GM23338 (cell line): ENCODE data around the gene EBPL. TPM values are rescaled to one million over a fixed set of nuclear protein-coding genes. Genes with fewer than 3 reads are reported as not detected.

Experiments
- ATAC-seq: fragments of 200-7000 bp; cut with Tn5 transposase; 3 replicates; pipeline ENCODE4 v1.9.1; 2020
- DNase-seq: peaks from one replicate; pipeline ENCODE4 v3.0.0-alpha.2; 2015; ENCODE audit warnings: low spot score
- H2AFZ ChIP-seq: fragments of 200-600 bp; sonication (generic); 2 replicates; pipeline ENCODE4 v1.8.0; 2016; ENCODE audit warnings: antibody characterized with exemption, mild to moderate bottlenecking, moderate library complexity
- H3F3A ChIP-seq: fragments of 200-600 bp; sonication (generic); replicated peaks from 2 replicates; pipeline ENCODE4 v1.8.0; 2017; ENCODE audit warnings: antibody characterized with exemption, mixed run types, low read depth
- H3K27ac ChIP-seq: fragments of 200-600 bp; sonication (generic); 2 replicates; pipeline ENCODE4 v1.6.1; 2016; ENCODE audit warnings: low read depth
- H3K27me3 ChIP-seq: fragments of 200-600 bp; sonication (generic); 2 replicates; pipeline ENCODE4 v1.8.0; 2016; ENCODE audit warnings: mild to moderate bottlenecking, mixed run types, moderate library complexity; ENCODE audit not compliant: insufficient read depth
- H3K36me3 ChIP-seq: fragments of 200-600 bp; sonication (generic); 2 replicates; pipeline ENCODE4 v1.8.0; 2016; ENCODE audit warnings: mild to moderate bottlenecking; ENCODE audit not compliant: insufficient read depth
- H3K4me1 ChIP-seq: fragments of 200-600 bp; sonication (generic); 2 replicates; pipeline ENCODE4 v1.8.0; 2016; ENCODE audit warnings: mild to moderate bottlenecking, moderate library complexity; ENCODE audit not compliant: insufficient read depth
- H3K4me2 ChIP-seq: fragments of 200-600 bp; sonication (generic); 2 replicates; pipeline ENCODE4 v1.7.1; 2017; ENCODE audit warnings: mixed run types
- H3K4me3 ChIP-seq: fragments of 200-600 bp; sonication (generic); 2 replicates; pipeline ENCODE4 v1.6.1; 2016; ENCODE audit warnings: mixed run types
- H3K79me2 ChIP-seq: fragments of 200-600 bp; sonication (generic); replicated peaks from 2 replicates; pipeline ENCODE4 v1.8.0; 2017; ENCODE audit warnings: mild to moderate bottlenecking; ENCODE audit not compliant: insufficient read depth
- H3K9me2 ChIP-seq: fragments of 200-600 bp; sonication (generic); 2 replicates; pipeline ENCODE4 v1.8.0; 2017; ENCODE audit not compliant: insufficient read depth
- H4K20me1 ChIP-seq: fragments of 200-600 bp; sonication (generic); replicated peaks from 2 replicates; pipeline ENCODE4 v1.8.0; 2017; ENCODE audit warnings: mild to moderate bottlenecking; ENCODE audit not compliant: insufficient read depth
- H3K27ac Mint-ChIP-seq: 2 replicates; pipeline ENCODE4 v1.8.0; 2020; ENCODE audit warnings: inconsistent platforms, mild to moderate bottlenecking, moderate library complexity, mixed read lengths
- H3K27me3 Mint-ChIP-seq: 3 replicates; pipeline ENCODE4 v1.8.0; 2022; ENCODE audit warnings: low read depth, mild to moderate bottlenecking, moderate library complexity, mixed read lengths, inconsistent platforms; ENCODE audit not compliant: insufficient read depth, poor library complexity
- H3K36me3 Mint-ChIP-seq: 3 replicates; pipeline ENCODE4 v1.8.0; 2021; ENCODE audit warnings: low read depth, mild to moderate bottlenecking, inconsistent platforms, moderate library complexity, mixed read lengths
- H3K4me1 Mint-ChIP-seq: 3 replicates; pipeline ENCODE4 v1.8.0; 2020; ENCODE audit warnings: mild to moderate bottlenecking, inconsistent platforms, mixed read lengths
- H3K4me3 Mint-ChIP-seq: 3 replicates; pipeline ENCODE4 v1.8.0; 2021; ENCODE audit warnings: moderate library complexity, mild to moderate bottlenecking, inconsistent platforms, mixed read lengths
- H3K9me3 Mint-ChIP-seq: 3 replicates; pipeline ENCODE4 v1.8.0; 2020; ENCODE audit warnings: moderate library complexity, mild to moderate bottlenecking, inconsistent platforms, mixed read lengths
- EZH2 ChIP-seq: fragments of 200-600 bp; sonication (generic); IDR thresholded peaks from one replicate; pipeline ENCODE4 v1.8.0; 2017; ENCODE audit warnings: antibody characterized with exemption, mild to moderate bottlenecking, low read depth; ENCODE audit not compliant: unreplicated experiment
- POLR2AphosphoS5 ChIP-seq: IDR thresholded peaks from 2 replicates; pipeline ENCODE4 v1.6.1; 2016; ENCODE audit warnings: antibody characterized with exemption, low read depth
- STAT1 ChIP-seq: IDR thresholded peaks from one replicate; pipeline ENCODE4 v1.6.1; 2016; ENCODE audit warnings: antibody characterized with exemption; ENCODE audit not compliant: unreplicated experiment
- ZNF114 ChIP-seq: fragments of 250-450 bp; sonication (Bioruptor Pico); IDR thresholded peaks from 2 replicates; pipeline ENCODE4 v1.5.0; 2020; ENCODE audit warnings: mild to moderate bottlenecking, moderate library complexity
- ZNF331 ChIP-seq: fragments of 250-450 bp; sonication (Bioruptor Pico); IDR thresholded peaks from 2 replicates; pipeline ENCODE4 v1.5.0; 2020; ENCODE audit warnings: low read depth, mild to moderate bottlenecking, moderate library complexity
- polyA plus RNA-seq: library from polyadenylated mRNA; unstranded; fragments of >200 nt; fragmentation: Nextera tagmentation; extraction: Ambion mirVana; gene quantifications from 2 replicates; pipeline ENCODE4 v1.2.1, GENCODE V29; 2016
- total RNA-seq: library from RNA; depleted of rRNA; stranded (reverse); fragments of >200 nt; shearing (Covaris generic); gene quantifications from 2 replicates; pipeline ENCODE4 v1.2.3, GENCODE V29; 2014
- TF ChIP-seq, protein P1 (sequence below): IDR thresholded peaks from one replicate; pipeline ENCODE4 v1.6.1; 2018; ENCODE audit warnings: antibody characterized with exemption; ENCODE audit not compliant: unreplicated experiment
- TF ChIP-seq, protein P2 (sequence below), 2 experiments: fragments of 200-600 bp in 1 of 2; sonication (generic) in 1 of 2; conservative IDR thresholded peaks; 2 replicates each; pipeline versions ENCODE4 v1.5.1 to v1.6.1; 2016 to 2017; ENCODE audit warnings: antibody characterized with exemption in 2 of 2, low read depth in 2 of 2, mild to moderate bottlenecking in 2 of 2, moderate library complexity in 1 of 2

EBPL gene
- total and polyA plus RNA-seq, 2 experiments from 2014 or later, result 231 to 245 TPM

- TF ChIP-seq, protein P1, sequence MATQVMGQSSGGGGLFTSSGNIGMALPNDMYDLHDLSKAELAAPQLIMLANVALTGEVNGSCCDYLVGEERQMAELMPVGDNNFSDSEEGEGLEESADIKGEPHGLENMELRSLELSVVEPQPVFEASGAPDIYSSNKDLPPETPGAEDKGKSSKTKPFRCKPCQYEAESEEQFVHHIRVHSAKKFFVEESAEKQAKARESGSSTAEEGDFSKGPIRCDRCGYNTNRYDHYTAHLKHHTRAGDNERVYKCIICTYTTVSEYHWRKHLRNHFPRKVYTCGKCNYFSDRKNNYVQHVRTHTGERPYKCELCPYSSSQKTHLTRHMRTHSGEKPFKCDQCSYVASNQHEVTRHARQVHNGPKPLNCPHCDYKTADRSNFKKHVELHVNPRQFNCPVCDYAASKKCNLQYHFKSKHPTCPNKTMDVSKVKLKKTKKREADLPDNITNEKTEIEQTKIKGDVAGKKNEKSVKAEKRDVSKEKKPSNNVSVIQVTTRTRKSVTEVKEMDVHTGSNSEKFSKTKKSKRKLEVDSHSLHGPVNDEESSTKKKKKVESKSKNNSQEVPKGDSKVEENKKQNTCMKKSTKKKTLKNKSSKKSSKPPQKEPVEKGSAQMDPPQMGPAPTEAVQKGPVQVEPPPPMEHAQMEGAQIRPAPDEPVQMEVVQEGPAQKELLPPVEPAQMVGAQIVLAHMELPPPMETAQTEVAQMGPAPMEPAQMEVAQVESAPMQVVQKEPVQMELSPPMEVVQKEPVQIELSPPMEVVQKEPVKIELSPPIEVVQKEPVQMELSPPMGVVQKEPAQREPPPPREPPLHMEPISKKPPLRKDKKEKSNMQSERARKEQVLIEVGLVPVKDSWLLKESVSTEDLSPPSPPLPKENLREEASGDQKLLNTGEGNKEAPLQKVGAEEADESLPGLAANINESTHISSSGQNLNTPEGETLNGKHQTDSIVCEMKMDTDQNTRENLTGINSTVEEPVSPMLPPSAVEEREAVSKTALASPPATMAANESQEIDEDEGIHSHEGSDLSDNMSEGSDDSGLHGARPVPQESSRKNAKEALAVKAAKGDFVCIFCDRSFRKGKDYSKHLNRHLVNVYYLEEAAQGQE, result no peak
- TF ChIP-seq ZNF331 (CRISPR knock-in tag) (no peak), STAT1 (no peak), ZNF114 (CRISPR knock-in tag) (no peak)
Measured at GRCh38 chr13:49645451-49645850, 45.8 kb downstream of the EBPL start (continued).

- no peaks in the 10 kb centered on the region for H3K27me3 ChIP-seq
- Mint-ChIP-seq H3K9me3 (no peaks in the 10 kb centered on the region), H3K4me3 (no peak overlapping the region), H3K27ac (no peak overlapping the region), H3K27me3 (no peaks in the 10 kb centered on the region), H3K36me3 (no peaks in the 10 kb centered on the region), H3K4me1 (peaks cover 7% of the 10 kb centered on the region; the same call in 1 of the 3 replicates)
- 0 out of 2 replicates have a peak, but pooled peaks cover 3% of the 10 kb centered on the region for H3K9me2 ChIP-seq
- H3K4me1 ChIP-seq, result peaks cover 7% of the 10 kb centered on the region; the same call in 1 of the 2 replicates
- no peak overlapping the region for H2AFZ ChIP-seq
- H3K36me3 ChIP-seq, result no peaks in the 10 kb centered on the region
- H3K4me3 ChIP-seq, result no peak overlapping the region
- no peaks in the 10 kb centered on the region for H4K20me1 ChIP-seq
- no peak; the same call in 2 of the 3 replicates for ATAC-seq
- H3F3A ChIP-seq, result no peaks in the 10 kb centered on the region
- no peak for DNase-seq
- no peak overlapping the region for H3K27ac ChIP-seq
- TF ChIP-seq POLR2AphosphoS5 (no peak), ZNF114 (CRISPR knock-in tag) (no peak), EZH2 (no peak)
- TF ChIP-seq, protein P2, sequence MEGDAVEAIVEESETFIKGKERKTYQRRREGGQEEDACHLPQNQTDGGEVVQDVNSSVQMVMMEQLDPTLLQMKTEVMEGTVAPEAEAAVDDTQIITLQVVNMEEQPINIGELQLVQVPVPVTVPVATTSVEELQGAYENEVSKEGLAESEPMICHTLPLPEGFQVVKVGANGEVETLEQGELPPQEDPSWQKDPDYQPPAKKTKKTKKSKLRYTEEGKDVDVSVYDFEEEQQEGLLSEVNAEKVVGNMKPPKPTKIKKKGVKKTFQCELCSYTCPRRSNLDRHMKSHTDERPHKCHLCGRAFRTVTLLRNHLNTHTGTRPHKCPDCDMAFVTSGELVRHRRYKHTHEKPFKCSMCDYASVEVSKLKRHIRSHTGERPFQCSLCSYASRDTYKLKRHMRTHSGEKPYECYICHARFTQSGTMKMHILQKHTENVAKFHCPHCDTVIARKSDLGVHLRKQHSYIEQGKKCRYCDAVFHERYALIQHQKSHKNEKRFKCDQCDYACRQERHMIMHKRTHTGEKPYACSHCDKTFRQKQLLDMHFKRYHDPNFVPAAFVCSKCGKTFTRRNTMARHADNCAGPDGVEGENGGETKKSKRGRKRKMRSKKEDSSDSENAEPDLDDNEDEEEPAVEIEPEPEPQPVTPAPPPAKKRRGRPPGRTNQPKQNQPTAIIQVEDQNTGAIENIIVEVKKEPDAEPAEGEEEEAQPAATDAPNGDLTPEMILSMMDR (conservative IDR thresholded peaks at IDR 0.05; ENCODE audit: low read depth in 2 of 2), result no peak
- TF ChIP-seq, protein P1, result no peak
- H3K79me2 ChIP-seq, result no peaks in the 10 kb centered on the region
- H3K4me2 ChIP-seq, result no peak overlapping the region
Measured at GRCh38 chr13:49643035-49643646, 48.1 kb downstream of the EBPL start.
